Measurements from ENCODE around the gene SCG5.

SCG5 gene

DNA sequence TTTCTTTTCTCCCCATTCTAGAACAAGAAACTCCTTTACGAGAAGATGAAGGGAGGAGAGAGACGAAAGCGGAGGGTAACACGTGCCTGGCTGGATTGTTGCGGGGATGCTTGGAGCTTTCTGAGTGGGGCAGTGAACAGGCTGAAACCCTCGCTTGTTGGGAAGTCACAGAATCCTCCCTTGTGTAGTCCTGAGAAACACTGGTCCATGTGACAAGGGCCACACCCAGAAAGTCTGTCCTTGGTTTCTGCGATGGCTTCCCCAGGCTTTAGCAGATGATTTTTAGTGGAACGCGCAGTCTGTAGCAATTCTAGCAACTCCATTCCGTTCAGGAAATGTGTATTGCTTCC, 50.2 kb downstream of the SCG5 start:
- no peak for DNase-seq (ENCODE audit: low spot score)

GRCh38 chr15:32692286-32692685, 50.8 kb downstream of the SCG5 start:
- no peak for DNase-seq (ENCODE audit: low spot score)

- DNase-seq (ENCODE audit: low spot score) = no peak
Observed at GRCh38 chr15:32694222-32694983, 52.9 kb downstream of the SCG5 start.

DNA sequence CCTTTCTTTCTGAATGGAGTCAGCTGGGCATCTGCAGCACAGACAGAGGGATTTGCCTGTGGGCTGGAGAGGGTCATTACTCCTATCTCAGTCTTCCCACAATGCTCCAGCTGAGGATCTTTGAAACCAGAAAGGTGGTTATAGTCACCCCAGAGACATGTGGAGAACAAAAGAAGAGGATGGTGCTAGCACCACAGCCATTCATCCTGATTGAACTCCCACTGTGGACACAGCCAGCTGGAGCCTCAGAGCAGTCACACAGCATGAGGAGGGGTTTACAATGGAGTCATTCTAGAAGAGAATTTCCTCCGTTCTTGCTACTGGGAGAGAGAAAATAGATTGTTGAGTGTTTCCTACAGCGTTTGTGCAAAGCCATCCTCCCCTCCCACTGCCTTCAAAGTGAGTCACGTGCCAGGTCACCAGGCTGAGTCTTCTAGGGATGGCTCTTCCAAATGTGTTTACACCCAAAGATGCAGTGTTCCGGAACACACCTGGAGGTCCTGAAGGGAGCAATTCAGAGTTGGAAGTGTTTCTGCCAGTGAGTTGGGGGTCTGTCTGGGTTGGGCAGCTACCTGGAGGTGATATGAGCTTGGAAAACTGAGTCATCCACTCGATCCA, 57.4 kb downstream of the SCG5 start:
- DNase-seq (ENCODE audit: low spot score) = no peak

DNA sequence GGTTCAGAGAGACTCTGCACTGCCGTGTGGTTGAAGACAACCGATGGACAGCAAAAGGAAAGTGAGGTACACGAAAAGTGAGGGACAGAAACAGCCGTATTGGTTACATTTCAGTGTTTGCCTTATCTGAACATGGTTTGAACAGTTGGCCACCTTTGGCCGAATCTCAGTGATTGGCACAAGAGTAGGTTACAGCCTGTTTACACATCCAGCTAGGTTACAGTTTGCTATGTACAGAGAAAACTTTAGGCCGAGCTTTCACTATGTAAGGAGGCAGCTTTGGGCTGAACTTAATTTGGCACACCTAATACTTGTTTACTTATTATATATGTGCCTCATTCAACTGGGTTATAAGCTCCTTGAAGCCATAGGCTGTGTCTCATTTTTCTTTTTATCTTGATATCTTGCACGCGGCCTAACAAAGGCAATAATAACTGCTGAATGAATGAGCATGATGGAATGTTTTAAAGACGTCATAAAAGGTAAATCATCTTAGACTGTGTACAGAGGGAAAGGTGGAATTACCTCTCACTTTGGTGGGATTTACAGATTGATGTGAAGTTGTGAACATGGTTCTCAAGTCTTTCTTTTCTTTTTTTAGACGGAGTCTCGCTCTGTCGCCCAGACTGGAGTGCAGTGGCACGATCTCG, 59.1 kb downstream of the SCG5 start:
- DNase-seq (ENCODE audit: low spot score) = no peak

DNA sequence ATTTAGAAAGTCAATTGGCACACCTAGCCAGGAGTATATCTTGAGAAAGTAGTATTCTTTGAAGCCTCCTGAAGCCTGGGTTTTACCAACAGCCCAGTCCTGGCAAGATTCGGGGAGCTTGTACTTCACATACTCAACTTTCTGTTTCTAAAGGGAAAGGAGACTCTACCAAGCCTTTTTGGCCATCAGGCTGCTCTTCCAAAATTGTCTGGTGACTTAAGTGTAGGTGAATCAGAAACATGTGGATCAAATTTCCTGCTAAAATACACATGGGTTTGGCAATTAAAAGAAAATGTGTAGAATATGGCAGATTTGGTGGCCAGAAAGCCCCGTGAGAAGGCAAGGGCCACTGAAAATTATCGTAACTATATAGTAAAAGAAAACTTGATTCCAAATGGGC, 60.4 kb downstream of the SCG5 start:
- DNase-seq (ENCODE audit: low spot score) = no peak

GRCh38 chr15:32704395-32704981, 63.0 kb downstream of the SCG5 start:
- DNase-seq (ENCODE audit: low spot score) = peak; percentile 45

- no peak for DNase-seq (ENCODE audit: low spot score)
Observed at GRCh38 chr15:32705446-32705845, 63.9 kb downstream of the SCG5 start.

GRCh38 chr15:32706704-32707103, 65.2 kb downstream of the SCG5 start:
- peak; percentile 70 for DNase-seq (ENCODE audit: low spot score)

DNA sequence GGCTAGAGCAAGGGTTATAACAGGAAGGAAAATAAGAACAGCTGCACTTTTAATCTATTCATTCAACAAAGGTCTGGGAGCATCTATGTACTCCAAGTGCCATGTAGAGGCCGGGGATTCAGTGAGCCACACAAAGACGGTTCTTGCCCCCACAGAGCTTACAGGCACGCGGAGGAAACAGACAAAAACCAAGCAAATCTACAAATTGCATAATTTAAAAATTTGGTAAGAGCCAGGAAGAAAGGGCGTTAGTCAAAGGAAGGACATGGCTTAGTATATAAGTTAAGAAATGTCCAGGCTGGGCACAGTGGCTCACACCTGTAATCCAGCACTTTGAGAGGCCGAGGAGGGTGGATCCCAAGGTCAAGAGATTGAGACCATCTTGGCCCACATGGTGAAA, 65.9 kb downstream of the SCG5 start:
- no peak for DNase-seq (ENCODE audit: low spot score)

DNA sequence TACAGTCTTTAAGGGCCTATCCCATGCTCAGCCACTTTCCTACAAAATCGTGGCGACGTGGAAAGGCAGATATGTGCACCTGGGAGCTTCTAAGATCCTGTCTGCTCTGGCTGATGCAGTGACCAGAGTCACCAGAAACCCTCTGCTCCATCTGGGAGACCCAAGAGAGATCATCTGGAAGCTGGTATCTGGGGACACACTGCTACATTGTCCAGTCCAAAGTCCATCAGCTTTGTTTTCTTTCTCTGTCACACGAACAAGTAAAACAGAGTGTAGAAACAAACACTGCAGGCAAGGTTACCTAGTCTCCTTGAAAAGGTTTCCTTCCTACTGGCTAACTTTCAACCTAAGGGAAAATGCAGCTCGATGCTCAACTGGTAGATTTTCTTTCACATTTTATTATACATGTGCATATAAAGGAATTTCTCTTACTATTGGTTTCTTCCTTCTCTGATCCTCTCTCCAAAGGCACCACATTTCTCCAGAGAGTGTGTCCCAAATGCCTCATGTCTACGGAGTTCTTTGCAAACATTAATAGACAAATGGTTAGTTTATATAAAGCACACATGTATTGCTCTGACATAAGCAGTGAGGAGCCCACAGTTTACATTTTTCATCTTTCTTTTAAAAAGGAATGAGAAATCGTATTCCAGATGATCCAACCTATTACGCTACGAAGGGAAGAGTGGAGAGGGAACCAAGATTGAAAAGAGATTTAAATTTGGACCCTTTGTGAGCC, 68.0 kb downstream of the SCG5 start:
- DNase-seq (ENCODE audit: low spot score) = no peak

DNA sequence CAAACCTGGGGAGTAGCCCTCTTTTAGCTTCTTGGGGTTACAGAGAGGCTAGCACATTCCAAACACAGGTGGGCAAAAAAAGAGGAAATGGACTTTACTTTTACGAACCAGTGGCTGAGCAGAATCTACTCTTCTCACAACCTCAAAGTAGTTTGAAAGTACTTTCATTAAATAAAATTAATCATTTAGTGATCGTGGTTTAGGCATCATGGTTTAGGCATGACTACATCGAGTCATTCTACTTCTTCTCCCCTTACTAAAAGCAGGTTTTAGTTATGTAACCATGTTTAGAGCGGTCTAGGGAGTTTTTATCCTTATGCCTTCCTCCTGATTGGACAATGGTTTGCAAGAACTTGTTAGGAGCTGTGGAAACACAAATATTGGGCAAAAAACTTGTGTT, 73.8 kb downstream of the SCG5 start:
- DNase-seq (ENCODE audit: low spot score) = no peak

DNA sequence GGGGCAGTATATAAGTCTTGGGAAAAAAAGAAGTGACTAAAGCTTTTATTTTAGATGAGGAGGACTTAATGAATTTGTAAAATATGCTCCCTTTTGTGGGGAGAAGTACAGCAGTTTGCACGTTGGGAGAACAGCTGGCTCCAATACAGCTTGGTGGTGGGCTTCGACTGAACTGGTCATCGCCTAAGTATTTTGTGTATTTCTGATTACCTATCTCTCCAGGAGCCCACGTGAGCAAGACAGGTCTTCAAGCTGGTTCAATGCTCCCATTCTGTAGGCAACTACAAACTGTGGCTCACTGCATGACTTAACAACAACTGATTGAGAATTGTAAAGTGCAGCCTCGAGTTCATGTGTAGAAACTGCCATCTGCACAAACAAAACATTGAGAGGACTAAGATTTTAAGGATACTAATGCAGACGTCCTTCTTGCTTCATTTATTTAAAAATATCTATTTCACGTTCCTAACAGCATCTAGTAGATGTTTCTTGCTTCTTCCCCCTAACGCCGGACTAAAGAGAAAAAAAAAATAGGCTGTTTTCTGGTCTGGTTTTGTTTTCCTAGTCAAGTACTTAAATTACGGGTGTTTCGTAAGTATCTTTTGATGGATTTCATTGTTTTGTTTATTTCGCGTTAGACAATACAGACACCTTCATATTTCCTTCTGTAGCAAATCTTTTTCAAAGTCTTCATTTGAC, 74.9 kb downstream of the SCG5 start:
- DNase-seq (ENCODE audit: low spot score) = no peak

DNA sequence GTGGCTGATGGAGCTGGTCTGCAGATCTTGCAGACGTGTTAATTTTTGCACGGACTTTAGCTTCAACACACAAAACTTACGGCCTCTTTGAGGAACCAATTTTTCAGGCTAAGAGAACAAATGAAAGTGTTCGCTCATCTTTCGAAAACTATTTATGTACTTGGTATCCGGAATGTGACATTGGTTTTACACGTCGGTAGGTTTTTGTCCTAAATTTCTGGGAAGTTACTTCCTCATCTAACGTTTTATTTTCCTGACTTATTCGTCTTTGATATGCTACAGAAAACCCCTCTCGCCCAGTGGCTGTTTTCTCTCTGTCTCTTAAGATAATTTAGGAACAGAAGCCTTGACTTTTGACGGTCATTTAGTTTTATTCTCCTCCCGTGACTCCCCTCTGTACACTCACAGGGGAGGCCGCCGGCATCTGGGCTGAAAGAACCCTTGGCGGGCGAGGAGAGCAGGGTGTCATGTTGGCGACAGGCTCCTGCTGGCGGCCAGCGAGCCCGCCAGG, 75.5 kb downstream of the SCG5 start:
- no peak for DNase-seq (ENCODE audit: low spot score)

DNA sequence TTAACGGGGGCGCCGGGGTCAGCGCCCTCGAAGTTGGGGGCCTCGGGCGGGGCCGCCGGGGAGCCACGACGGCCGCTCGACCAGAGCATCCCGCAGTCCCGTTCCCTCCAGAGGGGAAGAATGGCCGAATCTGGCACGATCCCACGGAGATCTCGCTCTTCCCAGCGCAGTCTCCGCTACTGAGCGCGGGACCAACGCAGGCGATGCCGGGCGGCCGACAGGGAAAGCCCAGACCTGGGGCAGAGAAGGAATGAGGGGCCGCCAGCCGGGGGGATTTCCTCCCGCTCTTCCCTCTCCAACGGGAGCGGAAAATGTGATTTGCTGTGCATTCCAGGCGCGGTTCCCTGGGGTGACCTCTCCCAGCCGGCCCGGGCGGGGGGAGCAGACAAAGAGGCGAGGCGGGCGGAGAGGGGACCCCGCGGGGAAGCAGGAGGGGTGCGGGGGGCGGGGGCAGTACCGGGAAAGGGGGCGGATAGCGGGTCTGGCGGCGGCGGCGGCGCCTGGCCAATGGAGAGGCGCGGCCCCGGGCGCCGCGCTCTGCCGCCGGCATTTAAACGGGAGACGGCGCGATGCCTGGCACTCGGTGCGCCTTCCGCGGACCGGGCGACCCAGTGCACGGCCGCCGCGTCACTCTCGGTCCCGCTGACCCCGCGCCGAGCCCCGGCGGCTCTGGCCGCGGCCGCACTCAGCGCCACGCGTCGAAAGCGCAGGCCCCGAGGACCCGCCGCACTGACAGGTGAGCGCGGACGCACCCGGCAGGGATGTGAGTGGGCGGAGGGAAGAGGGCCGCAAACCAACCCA, 76.1 kb downstream of the SCG5 start, which contains the start of gene GREM1:
Gene GREM1 (plus strand): TSS at position 579 of the 801 bp plus-strand sequence. CDS start 12,687 bp downstream, outside the sequence.
- DNase-seq (ENCODE audit: low spot score) = peak; percentile 92

DNA sequence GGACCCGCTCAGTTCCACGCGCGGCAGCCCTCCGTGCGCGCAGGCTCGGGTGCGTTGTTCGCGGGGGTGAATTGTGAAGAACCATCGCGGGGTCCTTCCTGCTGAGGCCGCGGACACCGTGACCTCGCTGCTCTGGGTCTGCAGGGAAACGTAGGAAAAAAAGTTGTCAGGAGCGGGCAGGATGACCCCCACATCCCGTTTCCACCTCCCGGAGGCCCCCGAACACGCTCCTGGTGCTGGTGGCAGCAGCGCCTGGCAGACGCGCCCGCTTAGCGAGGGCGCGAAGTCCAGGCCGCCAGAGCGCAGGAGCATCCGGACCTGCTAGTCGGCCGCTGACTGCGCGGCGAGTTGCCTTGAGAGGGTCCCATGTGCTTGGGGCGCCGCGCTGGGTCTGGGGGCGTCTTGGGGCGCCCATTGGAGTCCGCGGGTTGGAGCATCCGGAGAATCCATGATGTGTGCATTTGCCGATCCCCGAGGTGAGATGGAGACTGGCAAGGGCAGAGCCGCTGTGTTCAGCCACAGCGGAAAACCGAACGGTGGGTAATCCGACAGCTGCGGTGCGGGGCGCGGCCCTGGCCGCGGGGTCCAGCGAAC, 76.8 kb downstream of the SCG5 start:
- DNase-seq (ENCODE audit: low spot score) = peak; percentile 40

DNA sequence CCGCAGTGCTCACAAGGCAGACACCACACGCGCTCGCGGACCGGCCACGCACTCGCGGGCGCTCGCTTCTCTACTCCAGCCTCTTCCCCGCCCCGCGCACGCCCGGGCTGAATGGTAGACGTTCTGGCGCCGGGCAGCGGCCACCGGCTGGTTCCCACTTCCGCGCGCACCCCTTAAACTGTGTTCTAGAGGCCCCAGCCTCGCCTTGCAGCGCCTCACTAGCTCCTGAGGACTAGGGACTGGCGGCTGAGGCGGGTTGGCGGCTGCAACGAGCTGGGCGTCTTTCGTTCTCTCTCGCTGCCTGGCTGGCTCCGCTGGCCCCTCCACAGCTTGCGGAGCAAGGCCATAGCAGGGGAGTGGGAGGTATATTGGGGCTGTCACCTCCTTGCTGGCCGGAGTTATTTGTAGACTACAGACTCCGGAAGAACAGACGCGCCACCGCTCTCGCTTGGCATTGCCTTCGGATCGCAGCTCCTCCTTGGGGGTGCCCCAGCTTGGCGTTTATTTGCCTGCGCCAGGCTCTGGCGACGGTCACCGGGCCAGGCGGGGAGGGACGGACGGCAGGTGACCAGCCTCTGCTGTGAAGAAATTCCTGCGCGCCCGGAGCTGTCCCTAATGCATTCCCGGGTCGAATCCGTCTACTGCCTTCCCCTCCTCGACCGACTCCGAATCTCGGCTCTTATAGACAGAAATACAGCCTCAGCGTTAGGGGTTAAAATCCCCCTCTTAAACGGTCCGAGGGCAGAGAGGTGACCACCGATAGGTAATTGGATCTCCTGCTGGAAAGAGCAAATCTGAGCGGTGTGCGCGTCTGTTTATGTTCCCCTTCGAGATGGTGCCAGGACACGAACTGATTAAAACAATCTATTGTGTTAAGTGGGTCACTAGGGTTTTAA, 77.6 kb downstream of the SCG5 start:
- DNase-seq (ENCODE audit: low spot score) = peak; percentile 28

- no peak for DNase-seq (ENCODE audit: low spot score)
Observed at GRCh38 chr15:32721596-32721995, 80.1 kb downstream of the SCG5 start.

DNA sequence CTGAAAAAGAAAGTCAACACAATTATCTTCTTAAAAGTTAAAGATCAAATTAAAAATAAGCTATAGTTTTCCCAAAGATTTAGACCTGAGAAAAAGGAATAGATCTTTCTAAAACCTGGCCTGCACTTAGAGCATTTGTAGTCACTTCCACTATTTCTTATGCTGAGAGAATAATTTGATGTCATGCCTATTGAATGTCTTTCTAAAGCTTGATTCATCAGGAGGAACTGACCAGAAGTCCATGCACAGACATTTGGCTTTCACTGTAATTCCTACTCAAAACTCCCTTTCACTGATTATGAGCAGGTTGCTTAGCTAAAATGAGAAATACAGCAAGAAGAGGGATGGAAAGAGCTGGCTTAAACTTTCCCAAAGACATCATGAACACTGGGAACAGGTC, 80.6 kb downstream of the SCG5 start:
- DNase-seq (ENCODE audit: low spot score) = no peak

Data from AG20443 (cell line).